HG03025 (cell line): ENCODE data around the gene ZNF256.
A peak's percentile ranks its signal among the peaks of the same experiment; 100 is the strongest.

Experiments
- ATAC-seq: cut with Tn5 transposase; IDR thresholded peaks from one replicate; pipeline ENCODE4 v1.9.1; 2021; ENCODE audit warnings: mild to moderate bottlenecking, moderate library complexity; ENCODE audit not compliant: unreplicated experiment, low FRiP score

ZNF256 gene

DNA sequence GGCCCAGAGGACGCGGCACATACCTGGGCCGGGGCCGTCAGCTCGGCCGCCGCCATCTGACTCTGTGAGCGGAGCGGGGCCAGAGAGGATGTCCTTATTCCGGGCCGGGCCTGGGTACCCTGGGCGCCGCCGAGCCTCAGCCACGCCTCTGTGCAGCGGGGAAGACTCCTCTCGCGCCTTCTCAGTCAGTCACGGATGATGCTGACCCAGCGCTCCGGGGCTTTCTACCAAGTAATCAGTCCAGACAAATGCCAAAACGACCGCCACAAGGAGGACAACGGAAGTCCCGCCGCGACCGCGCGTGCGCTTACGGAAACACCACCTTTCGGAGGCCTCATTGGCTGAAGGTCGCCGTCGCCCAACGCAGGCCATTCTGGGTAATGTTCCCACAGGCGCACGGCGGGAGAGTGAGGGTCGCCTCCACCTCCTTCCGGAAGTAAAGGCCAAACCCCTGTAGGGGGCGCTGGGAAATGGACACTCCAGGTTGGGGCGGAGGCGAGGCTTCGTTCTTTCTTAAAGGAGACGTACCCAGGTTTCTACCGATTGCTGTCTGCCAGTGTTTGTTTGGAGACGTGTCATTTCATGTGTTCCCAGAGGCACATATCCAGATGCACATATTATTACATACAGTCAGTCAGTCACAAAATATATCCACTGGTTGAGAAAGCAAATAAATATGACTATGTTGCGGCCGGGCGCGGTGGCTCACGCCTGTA lies at the start of gene ZNF256:
Gene ZNF256, minus strand, starts transcription at position 288 of the 716 bp plus-strand sequence. Its CDS starts 232 bp downstream, at position 56.
- peak; percentile 80 for ATAC-seq

GRCh38 chr19:57992841-57993240 lies 45.3 kb upstream of the ZNF256 start:
- no peak for ATAC-seq

- no peak for ATAC-seq
These were observed 31.2 kb upstream of the ZNF256 start for GRCh38 chr19:57978586-57979289.

DNA sequence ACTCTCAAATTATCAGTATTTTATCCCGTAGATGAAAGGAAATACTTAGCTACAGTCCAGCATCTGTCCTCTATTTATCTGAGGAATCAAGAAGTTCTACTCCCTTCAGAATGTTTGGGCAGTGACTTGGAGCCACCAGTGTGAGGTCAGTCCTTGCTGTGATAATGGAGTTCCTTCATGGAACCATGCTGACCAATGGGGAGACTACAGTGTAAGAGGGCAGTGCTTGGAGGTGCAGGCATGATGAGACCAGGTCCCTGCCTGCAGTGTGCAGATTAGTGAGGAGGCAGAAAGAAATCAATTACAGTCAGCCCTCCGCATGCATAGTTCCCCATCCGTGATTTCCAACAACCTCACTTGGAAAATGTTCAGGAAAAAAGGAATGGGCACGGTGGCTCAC lies 26.9 kb upstream of the ZNF256 start, which contains the start of gene C19orf18:
Gene C19orf18, minus strand, starts transcription at position 101 of the 400 bp plus-strand sequence. CDS start 102 bp downstream, outside the sequence.
- no peak for ATAC-seq

GRCh38 chr19:57964761-57965160 lies 17.3 kb upstream of the ZNF256 start:
- ATAC-seq, result no peak

- ATAC-seq, result no peak
These were observed 14.3 kb upstream of the ZNF256 start for GRCh38 chr19:57961785-57962184.

DNA sequence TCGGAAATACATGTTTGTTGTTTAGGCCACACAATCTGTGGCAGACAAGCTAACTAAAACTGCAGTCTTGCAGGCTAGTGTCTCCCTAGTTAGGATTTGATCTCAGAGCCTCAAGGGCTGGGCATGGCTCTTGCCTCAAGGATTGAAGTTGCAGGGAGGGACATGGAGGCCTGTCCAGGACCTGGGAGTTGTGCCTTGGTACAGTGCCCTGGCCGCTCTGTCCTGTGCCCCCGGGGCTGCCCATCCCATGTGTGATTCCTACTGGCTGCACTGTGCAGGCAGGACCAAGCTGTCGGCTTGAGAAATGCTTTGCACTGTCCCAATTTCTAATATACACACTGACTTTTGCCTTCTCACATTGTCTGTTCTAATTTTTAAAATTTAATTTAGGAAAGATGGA lies 7.5 kb upstream of the ZNF256 start:
- no peak for ATAC-seq

- ATAC-seq, result no peak
These were observed 2.2 kb upstream of the ZNF256 start for GRCh38 chr19:57949702-57950101.

- ATAC-seq, result no peak
These were observed 1.8 kb upstream of the ZNF256 start for GRCh38 chr19:57949296-57949695.

- peak; percentile 9 for ATAC-seq
These were observed 453 bp downstream of the ZNF256 start for GRCh38 chr19:57947088-57947418.

GRCh38 chr19:57946316-57946715 lies 1.2 kb downstream of the ZNF256 start:
- ATAC-seq, result no peak

GRCh38 chr19:57941593-57941992 lies 5.9 kb downstream of the ZNF256 start:
- ATAC-seq, result no peak

- no peak for ATAC-seq
These were observed 11.8 kb downstream of the ZNF256 start for GRCh38 chr19:57935731-57936130.

- ATAC-seq, result no peak
These were observed 12.5 kb downstream of the ZNF256 start, which contains the start of gene ZNF418 for GRCh38 chr19:57934820-57935665. ZNF418 (minus strand) TSS chr19:57935402; CDS start chr19:57933822, 1,580 bp downstream.

- no peak for ATAC-seq
These were observed 19.9 kb downstream of the ZNF256 start for GRCh38 chr19:57927587-57927986.

GRCh38 chr19:57916168-57916995 lies 31.1 kb downstream of the ZNF256 start, which contains the start of gene ZNF417:
ZNF417 (minus strand) TSS chr19:57916592; CDS start chr19:57916411, 181 bp downstream.
- ATAC-seq, result peak; percentile 96

- ATAC-seq, result no peak
These were observed 33.0 kb downstream of the ZNF256 start for GRCh38 chr19:57914531-57914930.

- ATAC-seq, result no peak
These were observed 40.1 kb downstream of the ZNF256 start for GRCh38 chr19:57907394-57907793.

DNA sequence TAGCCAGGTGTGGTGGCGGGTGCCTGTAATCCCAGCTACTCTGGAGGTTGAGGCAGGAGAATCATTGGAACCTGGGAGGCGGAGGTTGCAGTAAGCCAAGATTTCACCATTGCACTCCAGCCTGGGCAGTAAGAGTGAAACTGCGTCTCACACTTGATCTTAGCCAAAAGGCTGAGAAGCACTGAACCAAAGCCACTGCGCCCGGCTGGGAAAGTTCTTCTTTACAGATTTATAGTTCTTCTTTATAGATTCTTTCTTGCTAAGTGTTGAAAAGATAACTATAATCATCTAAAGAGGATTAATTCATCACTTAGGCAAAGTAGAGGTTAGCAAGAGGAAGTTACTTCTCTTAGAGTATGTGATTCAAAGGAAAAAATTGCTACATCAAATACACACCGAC lies 42.2 kb downstream of the ZNF256 start:
- no peak for ATAC-seq

DNA sequence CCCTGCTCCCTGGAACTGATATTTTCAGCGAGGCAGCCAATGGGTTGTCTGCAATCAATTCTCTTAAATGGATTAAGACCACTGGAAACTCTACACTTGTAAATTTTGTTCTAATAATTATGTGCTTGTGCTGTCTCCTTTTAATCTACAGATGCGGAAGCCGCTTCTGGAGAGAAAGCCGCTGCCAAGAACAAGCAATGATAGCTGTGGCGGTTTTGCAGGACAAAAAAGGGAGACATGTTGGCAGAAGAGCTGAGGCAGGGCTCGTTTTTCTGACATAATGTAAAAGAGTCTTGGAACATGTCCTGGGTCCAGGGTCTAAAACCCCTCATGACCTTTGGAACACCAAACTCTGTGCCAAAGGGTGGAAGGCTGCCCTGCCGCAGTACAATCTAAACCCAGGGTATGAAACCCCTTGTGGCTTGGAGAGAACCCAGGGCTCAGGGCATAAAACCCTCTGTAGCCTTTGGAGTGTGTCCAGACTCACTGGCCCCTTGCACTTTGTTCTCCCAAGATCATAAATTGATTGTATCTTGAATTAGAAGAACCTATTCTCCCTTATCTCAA lies 43.8 kb downstream of the ZNF256 start:
- ATAC-seq, result no peak
